Stomach (tissue), 9 donors: ENCODE results near the gene PRKCD. TPM values are rescaled to one million over a fixed set of nuclear protein-coding genes. Genes with fewer than 3 reads are reported as not detected.
A peak's percentile ranks its signal among the peaks of the same experiment; 100 is the strongest.

Experiments
- DNase-seq, 2 donors: peaks; one replicate each; pipeline versions ENCODE4 v3.0.0 to v3.0.0-alpha.2; 2013 to 2019
- H3K27ac ChIP-seq, 5 donors: fragments of 200-600 bp in 4 of 5; sonication (generic) in 4 of 5; one replicate each; pipeline ENCODE4 v1.5.1; 2013 to 2019; ENCODE audit warnings: mild to moderate bottlenecking in 1 of 5, moderate library complexity in 1 of 5
- H3K27me3 ChIP-seq, 3 donors: fragments of 200-600 bp; sonication (generic); one replicate each; pipeline ENCODE4 v1.5.1; 2017 to 2019; ENCODE audit warnings: mixed run types in 1 of 3
- H3K36me3 ChIP-seq, 4 donors: fragments of 200-600 bp; sonication (generic); 1 replicate in 3 of 4; 2 replicates in 1 of 4; pipeline ENCODE4 v1.5.1; 2016 to 2019
- H3K4me1 ChIP-seq, 4 donors: fragments of 200-600 bp; sonication (generic); one replicate each; pipeline ENCODE4 v1.5.1; 2016 to 2019
- H3K4me3 ChIP-seq, 4 donors: fragments of 200-600 bp; sonication (generic) in 3 of 4; one replicate each; pipeline ENCODE4 v1.5.1; 2016 to 2019; ENCODE audit warnings: mild to moderate bottlenecking in 1 of 4
- H3K9me3 ChIP-seq, 4 donors: fragments of 200-600 bp; sonication (generic); one replicate each; pipeline ENCODE4 v1.5.1; 2016 to 2019
- EP300 ChIP-seq: sonication (generic); formaldehyde crosslinking; IDR thresholded peaks from one replicate; pipeline ENCODE4 v1.6.1; 2017; ENCODE audit warnings: antibody characterized with exemption
- POLR2A ChIP-seq, 4 donors: fragments of 450-650 bp; IDR thresholded peaks; one replicate each; pipeline ENCODE4 v1.6.1; 2016; ENCODE audit warnings: antibody characterized with exemption in 4 of 4, control low read depth in 2 of 4, mild to moderate bottlenecking in 1 of 4, moderate library complexity in 1 of 4
- POLR2AphosphoS5 ChIP-seq, 3 donors: sonication (generic); formaldehyde crosslinking; IDR thresholded peaks; one replicate each; pipeline ENCODE4 v1.6.1; 2016; ENCODE audit warnings: antibody characterized with exemption in 3 of 3
- WGBS, 5 donors: extraction: QIAGEN DNeasy Blood & Tissue Kit in 3 of 5; methylation state at CpG; one replicate each; pipeline versions ENCODE4 v1.1.5 to v1.1.7; 2013 to 2018; 5-methylcytosine and 5-hydroxymethylcytosine counted together
- intact Hi-C: fragments of 100-400 bp; cut with DNase I; formaldehyde crosslinking; loops from one replicate; pipeline ENCODE4 v1.15.1; 2023; ENCODE audit warnings: low total_unique reads
- polyA plus RNA-seq, 3 donors: library from polyadenylated mRNA; stranded (reverse); fragments of 200-250 nt; gene quantifications; one replicate each; pipeline ENCODE4 v1.2.3, GENCODE V29; 2013
- total RNA-seq, 5 donors: library from RNA; depleted of rRNA; stranded (reverse); fragments of >200 nt; gene quantifications; one replicate each; pipeline versions ENCODE4 v1.1.0 to v1.2.3, GENCODE V29; 2014 to 2016
- TF ChIP-seq, protein P1 (sequence below), 7 experiments: fragments of 450-650 bp in 4 of 7; fragments of 200-600 bp in 3 of 7; sonication (generic) in 3 of 7; IDR thresholded peaks; one replicate each; pipeline ENCODE4 v1.5.1; 2016 to 2019; ENCODE audit warnings: antibody characterized with exemption in 7 of 7, control low read depth in 2 of 7, mild to moderate bottlenecking in 1 of 7
- donor health status: healthy with polysubstance abuse.
- donor health status: Bipolar disorder and iron deficiency.
- donor health status: healthy.

The PRKCD gene
- total and polyA plus RNA-seq, 8 donors: 15.6 to 117 (median 37.2) TPM

DNA sequence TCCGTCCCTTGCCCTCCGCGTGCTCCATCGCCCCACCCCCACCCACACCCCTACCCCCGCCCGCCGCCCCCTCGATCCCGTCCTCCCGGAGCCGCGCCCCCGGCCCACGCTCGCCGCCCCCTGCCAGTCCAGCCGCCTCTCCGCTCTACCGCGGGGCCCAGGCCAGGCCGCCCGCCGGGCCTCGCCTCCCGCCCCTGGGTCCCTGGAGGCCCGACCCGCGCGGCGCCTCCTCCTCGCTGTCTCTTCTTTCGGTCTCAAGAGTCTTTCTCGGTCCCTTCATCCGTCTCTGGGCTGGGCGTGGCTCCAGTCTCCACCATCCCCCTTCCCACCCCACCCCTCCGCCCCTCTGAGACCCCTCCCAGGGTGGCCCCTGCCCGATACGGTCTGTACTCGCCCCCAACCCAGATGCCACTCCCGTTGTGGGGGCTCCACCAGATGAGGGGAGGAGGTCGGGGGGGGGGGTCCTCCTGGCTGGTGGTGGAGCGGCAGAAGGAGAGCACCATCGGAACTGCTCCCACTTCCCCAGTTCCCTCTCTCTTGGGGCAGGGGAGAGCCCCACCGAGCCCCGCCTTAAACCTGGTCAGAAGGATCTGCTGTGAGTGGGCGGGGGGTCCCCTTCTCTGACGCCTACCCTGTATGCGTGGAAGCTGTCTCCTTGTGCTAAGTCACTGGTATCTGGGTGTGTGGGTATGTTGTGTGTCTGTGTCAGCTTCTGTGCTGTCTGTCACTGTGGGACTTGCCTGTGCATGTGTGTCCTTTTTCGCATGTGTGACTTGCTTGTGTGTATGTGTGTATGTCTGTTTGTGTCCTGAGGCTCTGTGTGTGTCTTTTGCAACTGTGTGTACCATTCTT, 1.0 kb downstream of the PRKCD start:
- Histone ChIP-seq H3K9me3 (no peaks in the 10 kb centered on the region), H3K27me3 (peaks cover 0 to under 1% (median 0%) of the 10 kb centered on the region in 3 donors), H3K27ac (peak overlapping the region; percentile 91 to 96 (median 95)), H3K36me3 (peaks cover 0 to 14% (median 6%) of the 10 kb centered on the region in 4 donors), H3K4me1 (peaks cover 57 to 88% (median 84%) of the 10 kb centered on the region in 4 donors), H3K4me3 (peak overlapping the region; percentile 83 to 92 (median 88))
- intact Hi-C loops: no loop called here
- WGBS, 5 donors: 3 to 7% (median 5%) methylated on average over 30 to 49 of the region's 49 CpGs
- peak in 1 of 2 donors; percentile 79 for DNase-seq
- TF ChIP-seq POLR2AphosphoS5 (IDR thresholded peaks at IDR 0.05) (no peak), EP300 (no peak), POLR2A (IDR thresholded peaks at IDR 0.05) (no peak)
- TF ChIP-seq, protein P1, sequence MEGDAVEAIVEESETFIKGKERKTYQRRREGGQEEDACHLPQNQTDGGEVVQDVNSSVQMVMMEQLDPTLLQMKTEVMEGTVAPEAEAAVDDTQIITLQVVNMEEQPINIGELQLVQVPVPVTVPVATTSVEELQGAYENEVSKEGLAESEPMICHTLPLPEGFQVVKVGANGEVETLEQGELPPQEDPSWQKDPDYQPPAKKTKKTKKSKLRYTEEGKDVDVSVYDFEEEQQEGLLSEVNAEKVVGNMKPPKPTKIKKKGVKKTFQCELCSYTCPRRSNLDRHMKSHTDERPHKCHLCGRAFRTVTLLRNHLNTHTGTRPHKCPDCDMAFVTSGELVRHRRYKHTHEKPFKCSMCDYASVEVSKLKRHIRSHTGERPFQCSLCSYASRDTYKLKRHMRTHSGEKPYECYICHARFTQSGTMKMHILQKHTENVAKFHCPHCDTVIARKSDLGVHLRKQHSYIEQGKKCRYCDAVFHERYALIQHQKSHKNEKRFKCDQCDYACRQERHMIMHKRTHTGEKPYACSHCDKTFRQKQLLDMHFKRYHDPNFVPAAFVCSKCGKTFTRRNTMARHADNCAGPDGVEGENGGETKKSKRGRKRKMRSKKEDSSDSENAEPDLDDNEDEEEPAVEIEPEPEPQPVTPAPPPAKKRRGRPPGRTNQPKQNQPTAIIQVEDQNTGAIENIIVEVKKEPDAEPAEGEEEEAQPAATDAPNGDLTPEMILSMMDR (IDR thresholded peaks at IDR 0.05): no peak

DNA sequence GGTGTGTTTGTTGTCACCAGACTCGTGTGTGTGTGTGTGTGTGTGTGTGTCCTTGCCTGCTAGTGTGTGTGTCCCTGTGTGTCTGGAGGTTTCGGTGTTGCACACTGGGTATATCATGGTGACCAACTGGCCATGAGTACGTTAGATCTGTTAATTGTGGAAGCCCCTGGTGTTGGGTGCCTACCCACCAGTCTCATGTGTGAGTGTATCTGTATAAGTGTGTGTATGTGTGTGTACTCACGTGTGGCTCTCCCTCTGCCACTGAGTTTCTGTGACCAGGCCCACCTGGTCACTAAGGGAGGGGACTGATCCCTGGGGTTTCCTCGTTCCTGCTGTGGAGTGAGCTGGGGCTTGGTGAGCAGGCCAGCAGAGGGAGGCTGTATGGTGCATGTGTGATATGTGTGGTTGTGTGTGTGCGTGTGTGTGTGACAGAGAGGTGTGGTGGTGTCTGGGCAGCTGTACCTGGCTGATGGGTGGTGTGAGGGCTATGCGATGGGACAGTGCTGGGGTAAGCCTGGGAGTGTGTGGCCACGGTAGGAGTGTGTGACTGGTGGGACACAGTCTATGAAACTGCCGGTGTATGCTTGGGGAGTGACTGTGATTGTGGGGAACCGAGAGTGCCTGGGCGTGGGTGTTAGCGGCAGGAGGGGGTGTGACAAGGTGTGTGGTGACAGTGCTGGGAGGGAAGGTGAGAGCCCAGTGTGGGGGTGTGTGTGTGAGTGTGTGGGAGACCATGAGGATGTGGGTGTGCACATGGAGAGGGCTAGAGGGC, 1.8 kb downstream of the PRKCD start:
- peak; percentile 45 to 84 for DNase-seq
- H3K4me1 ChIP-seq: peaks cover 54 to 88% (median 85%) of the 10 kb centered on the region in 4 donors
- TF ChIP-seq POLR2A (IDR thresholded peaks at IDR 0.05) (no peak), EP300 (no peak), POLR2AphosphoS5 (IDR thresholded peaks at IDR 0.05) (peak in 2 of 3 donors; percentile 2 to 29)
- TF ChIP-seq, protein P1 (IDR thresholded peaks at IDR 0.05): no peak
- peak overlapping the region; percentile 91 to 96 (median 95) for H3K27ac ChIP-seq
- H3K9me3 ChIP-seq: no peaks in the 10 kb centered on the region
- WGBS, 5 donors: 17 to 47% (median 34%) methylated on average over 11 to 12 of the region's 12 CpGs
- no peaks in the 10 kb centered on the region for H3K27me3 ChIP-seq
- peaks cover 0 to 14% (median 6%) of the 10 kb centered on the region in 4 donors for H3K36me3 ChIP-seq
- intact Hi-C loops: no loop called here
- H3K4me3 ChIP-seq: peak overlapping the region; percentile 83 to 92 (median 88)

DNA sequence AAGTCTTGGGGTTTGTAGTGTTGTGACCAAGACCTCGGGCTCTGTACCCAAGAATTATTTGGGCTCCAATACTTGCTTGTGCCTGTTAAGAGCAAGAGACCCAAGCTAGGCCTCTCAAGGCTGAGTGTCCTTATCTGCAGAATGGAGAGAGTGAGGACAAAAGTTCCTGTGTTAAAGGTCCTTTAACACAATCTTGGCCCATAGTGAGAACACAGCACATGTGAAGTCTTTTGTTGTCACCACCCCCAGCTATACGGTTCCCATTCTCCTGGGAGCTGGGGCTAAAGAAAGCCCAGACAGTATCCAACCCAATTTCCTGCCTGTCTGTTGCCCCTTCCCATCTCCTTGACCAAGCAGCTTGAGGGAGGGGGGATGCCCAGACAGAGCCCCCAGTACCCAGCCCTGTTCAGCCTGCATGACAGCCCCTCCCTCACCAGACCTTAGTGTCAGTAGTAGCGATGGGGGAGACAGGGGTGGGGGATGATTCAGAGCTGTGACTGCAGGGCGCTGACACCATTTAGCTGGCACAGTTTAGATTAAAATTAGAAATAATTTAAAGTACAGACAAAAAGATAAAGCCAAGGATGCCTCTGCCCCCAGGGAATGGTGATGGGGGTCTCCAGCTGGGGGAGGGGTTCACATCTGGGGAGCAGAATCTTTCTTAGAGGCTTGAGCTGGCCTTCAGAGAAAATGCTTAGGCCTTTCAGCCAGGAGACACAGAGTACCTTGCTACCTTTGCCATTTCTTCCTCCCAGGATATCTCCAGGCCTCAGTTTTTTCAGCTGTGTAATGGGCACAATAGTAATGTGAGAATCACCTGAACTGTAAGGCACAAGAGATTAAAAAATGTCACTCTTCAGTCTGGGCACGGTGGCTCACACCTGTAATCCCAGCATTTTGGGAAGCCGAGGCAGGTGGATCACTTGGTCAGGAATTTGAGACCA, 2.7 kb downstream of the PRKCD start:
- Histone ChIP-seq H3K36me3 (peaks cover 0 to 14% (median 6%) of the 10 kb centered on the region in 4 donors), H3K4me1 (peaks cover 55 to 88% (median 85%) of the 10 kb centered on the region in 4 donors), H3K9me3 (no peaks in the 10 kb centered on the region), H3K27me3 (no peaks in the 10 kb centered on the region), H3K27ac (peak overlapping the region; percentile 91 to 96 (median 95)), H3K4me3 (peak overlapping the region in 3 of 4 donors; percentile 84 to 92 (median 91))
- peak in 1 of 2 donors; percentile 65 for DNase-seq
- TF ChIP-seq EP300 (no peak), POLR2A (IDR thresholded peaks at IDR 0.05) (no peak), POLR2AphosphoS5 (IDR thresholded peaks at IDR 0.05) (no peak)
- TF ChIP-seq, protein P1 (IDR thresholded peaks at IDR 0.05): no peak
- 67 to 72% (median 69%) methylated on average over 6 of the region's 6 CpGs for WGBS, 5 donors
- intact Hi-C loops: no loop called here
